ENCODE measurements around the gene USP17L11. TPM values are rescaled to one million over a fixed set of nuclear protein-coding genes. Genes with fewer than 3 reads are reported as not detected.
A peak's percentile ranks its signal among the peaks of the same experiment; 100 is the strongest.
"Not testable (repeated sequence)": the region's sequence is repeated elsewhere in the genome, so short reads cannot be mapped to it uniquely, and the experiment has no call there.

Gene USP17L11
- total RNA-seq, 1 experiment from 2014 or later = not detected

GRCh38 chr4:9230249-9230648, 15.0 kb downstream of the USP17L11 start:
- intact Hi-C loops (cut with micrococcal nuclease; ENCODE audit: unreplicated experiment); POLR2A ChIA-PET (ENCODE audit: low non-redundant PET); H3K27ac ChIP-seq (ENCODE audit: low read depth, low read length, poor library complexity, severe bottlenecking); H3K4me1 ChIP-seq (ENCODE audit: insufficient read depth, low read length, poor library complexity, severe bottlenecking); H3K36me3 ChIP-seq (ENCODE audit: insufficient read depth, low read length, poor library complexity, severe bottlenecking); BruUV-seq (replicated peaks); DNase-seq (ENCODE audit: low spot score); H3K4me3 ChIP-seq (ENCODE audit: low read depth, low read length, poor library complexity, severe bottlenecking); H3K9me3 ChIP-seq (ENCODE audit: low read depth, low read length, poor library complexity, severe bottlenecking); CTCF ChIA-PET; H3K27me3 ChIP-seq (replicated peaks; ENCODE audit: insufficient read depth, low read depth, low read length, poor library complexity): not testable (repeated sequence)

- BruUV-seq (replicated peaks); H3K4me3 ChIP-seq (ENCODE audit: low read depth, low read length, poor library complexity, severe bottlenecking); H3K9me3 ChIP-seq (ENCODE audit: low read depth, low read length, poor library complexity, severe bottlenecking); H3K4me1 ChIP-seq (ENCODE audit: insufficient read depth, low read length, poor library complexity, severe bottlenecking); H3K36me3 ChIP-seq (ENCODE audit: insufficient read depth, low read length, poor library complexity, severe bottlenecking); H3K27me3 ChIP-seq (replicated peaks; ENCODE audit: insufficient read depth, low read depth, low read length, poor library complexity); DNase-seq (ENCODE audit: low spot score); POLR2A ChIA-PET (ENCODE audit: low non-redundant PET); intact Hi-C loops (cut with micrococcal nuclease; ENCODE audit: unreplicated experiment); CTCF ChIA-PET; H3K27ac ChIP-seq (ENCODE audit: low read depth, low read length, poor library complexity, severe bottlenecking): not testable (repeated sequence)
Measured at GRCh38 chr4:9234085-9234484, 18.9 kb downstream of the USP17L11 start, which contains the start of gene USP17L15. Gene USP17L15, plus strand, starts transcription at chr4:9234385. Its CDS starts 0 bp downstream, at chr4:9234385.

GRCh38 chr4:9238461-9238860, 23.3 kb downstream of the USP17L11 start:
- H3K27ac ChIP-seq (ENCODE audit: low read depth, low read length, poor library complexity, severe bottlenecking); H3K4me3 ChIP-seq (ENCODE audit: low read depth, low read length, poor library complexity, severe bottlenecking); intact Hi-C loops (cut with micrococcal nuclease; ENCODE audit: unreplicated experiment); CTCF ChIA-PET; H3K9me3 ChIP-seq (ENCODE audit: low read depth, low read length, poor library complexity, severe bottlenecking); H3K27me3 ChIP-seq (replicated peaks; ENCODE audit: insufficient read depth, low read depth, low read length, poor library complexity); BruUV-seq (replicated peaks); POLR2A ChIA-PET (ENCODE audit: low non-redundant PET); H3K4me1 ChIP-seq (ENCODE audit: insufficient read depth, low read length, poor library complexity, severe bottlenecking); H3K36me3 ChIP-seq (ENCODE audit: insufficient read depth, low read length, poor library complexity, severe bottlenecking): not testable (repeated sequence)
- DNase-seq (ENCODE audit: low spot score) = peak; percentile 0

- H3K27ac ChIP-seq (ENCODE audit: low read depth, low read length, poor library complexity, severe bottlenecking); H3K27me3 ChIP-seq (replicated peaks; ENCODE audit: insufficient read depth, low read depth, low read length, poor library complexity); H3K4me1 ChIP-seq (ENCODE audit: insufficient read depth, low read length, poor library complexity, severe bottlenecking); CTCF ChIA-PET; BruUV-seq (replicated peaks); H3K4me3 ChIP-seq (ENCODE audit: low read depth, low read length, poor library complexity, severe bottlenecking); H3K36me3 ChIP-seq (ENCODE audit: insufficient read depth, low read length, poor library complexity, severe bottlenecking); H3K9me3 ChIP-seq (ENCODE audit: low read depth, low read length, poor library complexity, severe bottlenecking); DNase-seq (ENCODE audit: low spot score); POLR2A ChIA-PET (ENCODE audit: low non-redundant PET); intact Hi-C loops (cut with micrococcal nuclease; ENCODE audit: unreplicated experiment): not testable (repeated sequence)
Measured at GRCh38 chr4:9243579-9243978, 28.4 kb downstream of the USP17L11 start, which contains the start of gene USP17L17. Gene USP17L17, plus strand, starts transcription at chr4:9243879. Its CDS starts 0 bp downstream, at chr4:9243879.

- peak; percentile 7 for DNase-seq (ENCODE audit: low spot score)
- H3K4me1 ChIP-seq (ENCODE audit: insufficient read depth, low read length, poor library complexity, severe bottlenecking); H3K36me3 ChIP-seq (ENCODE audit: insufficient read depth, low read length, poor library complexity, severe bottlenecking); H3K27ac ChIP-seq (ENCODE audit: low read depth, low read length, poor library complexity, severe bottlenecking); H3K9me3 ChIP-seq (ENCODE audit: low read depth, low read length, poor library complexity, severe bottlenecking); CTCF ChIA-PET; POLR2A ChIA-PET (ENCODE audit: low non-redundant PET); H3K4me3 ChIP-seq (ENCODE audit: low read depth, low read length, poor library complexity, severe bottlenecking); intact Hi-C loops (cut with micrococcal nuclease; ENCODE audit: unreplicated experiment); BruUV-seq (replicated peaks); H3K27me3 ChIP-seq (replicated peaks; ENCODE audit: insufficient read depth, low read depth, low read length, poor library complexity): not testable (repeated sequence)
Measured at GRCh38 chr4:9247953-9248680, 32.9 kb downstream of the USP17L11 start, which contains the start of gene USP17L18. Gene USP17L18, plus strand, starts transcription at chr4:9248630. Its CDS starts 0 bp downstream, at chr4:9248630.

GRCh38 chr4:9253078-9253477, 37.9 kb downstream of the USP17L11 start, which contains the start of gene USP17L19:
Gene USP17L19, plus strand, starts transcription at chr4:9253378. Its CDS starts 0 bp downstream, at chr4:9253378.
- BruUV-seq (replicated peaks); H3K9me3 ChIP-seq (ENCODE audit: low read depth, low read length, poor library complexity, severe bottlenecking); H3K27ac ChIP-seq (ENCODE audit: low read depth, low read length, poor library complexity, severe bottlenecking); DNase-seq (ENCODE audit: low spot score); intact Hi-C loops (cut with micrococcal nuclease; ENCODE audit: unreplicated experiment); H3K4me3 ChIP-seq (ENCODE audit: low read depth, low read length, poor library complexity, severe bottlenecking); CTCF ChIA-PET; H3K27me3 ChIP-seq (replicated peaks; ENCODE audit: insufficient read depth, low read depth, low read length, poor library complexity); H3K36me3 ChIP-seq (ENCODE audit: insufficient read depth, low read length, poor library complexity, severe bottlenecking); H3K4me1 ChIP-seq (ENCODE audit: insufficient read depth, low read length, poor library complexity, severe bottlenecking); POLR2A ChIA-PET (ENCODE audit: low non-redundant PET): not testable (repeated sequence)

- H3K4me3 ChIP-seq (ENCODE audit: low read depth, low read length, poor library complexity, severe bottlenecking); H3K9me3 ChIP-seq (ENCODE audit: low read depth, low read length, poor library complexity, severe bottlenecking); H3K36me3 ChIP-seq (ENCODE audit: insufficient read depth, low read length, poor library complexity, severe bottlenecking); CTCF ChIA-PET; BruUV-seq (replicated peaks); H3K27ac ChIP-seq (ENCODE audit: low read depth, low read length, poor library complexity, severe bottlenecking); DNase-seq (ENCODE audit: low spot score); POLR2A ChIA-PET (ENCODE audit: low non-redundant PET); H3K27me3 ChIP-seq (replicated peaks; ENCODE audit: insufficient read depth, low read depth, low read length, poor library complexity); intact Hi-C loops (cut with micrococcal nuclease; ENCODE audit: unreplicated experiment); H3K4me1 ChIP-seq (ENCODE audit: insufficient read depth, low read length, poor library complexity, severe bottlenecking): not testable (repeated sequence)
Measured at GRCh38 chr4:9257824-9258223, 42.6 kb downstream of the USP17L11 start, which contains the start of gene USP17L20. Gene USP17L20, plus strand, starts transcription at chr4:9258124. Its CDS starts 0 bp downstream, at chr4:9258124.

- H3K27ac ChIP-seq (ENCODE audit: low read depth, low read length, poor library complexity, severe bottlenecking); H3K9me3 ChIP-seq (ENCODE audit: low read depth, low read length, poor library complexity, severe bottlenecking); CTCF ChIA-PET; H3K36me3 ChIP-seq (ENCODE audit: insufficient read depth, low read length, poor library complexity, severe bottlenecking); BruUV-seq (replicated peaks); H3K4me1 ChIP-seq (ENCODE audit: insufficient read depth, low read length, poor library complexity, severe bottlenecking); intact Hi-C loops (cut with micrococcal nuclease; ENCODE audit: unreplicated experiment); POLR2A ChIA-PET (ENCODE audit: low non-redundant PET); DNase-seq (ENCODE audit: low spot score); H3K27me3 ChIP-seq (replicated peaks; ENCODE audit: insufficient read depth, low read depth, low read length, poor library complexity); H3K4me3 ChIP-seq (ENCODE audit: low read depth, low read length, poor library complexity, severe bottlenecking): not testable (repeated sequence)
Measured at GRCh38 chr4:9262572-9262971, 47.4 kb downstream of the USP17L11 start, which contains the start of gene USP17L21. Gene USP17L21, plus strand, starts transcription at chr4:9262872. Its CDS starts 0 bp downstream, at chr4:9262872.

Data from A673 (cell line).